ENCODE data around the gene TBX6.

The TBX6 gene

GRCh38 chr16:30085820-30086219 lies 5.9 kb downstream of the TBX6 start:
- no peak for DNase-seq

GRCh38 chr16:30085247-30085646 lies 6.5 kb downstream of the TBX6 start:
- no peak for DNase-seq

- no peak for DNase-seq
These were observed 6.9 kb downstream of the TBX6 start for GRCh38 chr16:30084816-30085159.

GRCh38 chr16:30084096-30084815 lies 7.5 kb downstream of the TBX6 start:
- no peak for DNase-seq

GRCh38 chr16:30083216-30084055 lies 8.3 kb downstream of the TBX6 start:
- DNase-seq, result no peak

GRCh38 chr16:30082545-30083090 lies 9.1 kb downstream of the TBX6 start:
- no peak for DNase-seq

- DNase-seq, result no peak
These were observed 12.2 kb downstream of the TBX6 start for GRCh38 chr16:30079480-30079879.

- no peak for DNase-seq
These were observed 13.0 kb downstream of the TBX6 start for GRCh38 chr16:30078744-30079143.

- DNase-seq, result no peak
These were observed 14.1 kb downstream of the TBX6 start for GRCh38 chr16:30077656-30078055.

- DNase-seq, result no peak
These were observed 15.4 kb downstream of the TBX6 start for GRCh38 chr16:30076276-30076791.

GRCh38 chr16:30075503-30076275 lies 16.0 kb downstream of the TBX6 start, which contains the start of gene PPP4C:
Gene PPP4C, plus strand, starts transcription at chr16:30075994. Its CDS starts 384 bp downstream, at chr16:30076378.
- DNase-seq, result peak; percentile 92

- no peak for DNase-seq
These were observed 21.2 kb downstream of the TBX6 start for GRCh38 chr16:30070490-30070889.

- no peak for DNase-seq
These were observed 21.9 kb downstream of the TBX6 start for GRCh38 chr16:30069611-30070462.

- peak; percentile 48 for DNase-seq
These were observed 22.7 kb downstream of the TBX6 start for GRCh38 chr16:30068750-30069610.

- no peak for DNase-seq
These were observed 23.4 kb downstream of the TBX6 start for GRCh38 chr16:30068333-30068732.

- no peak for DNase-seq
These were observed 24.2 kb downstream of the TBX6 start for GRCh38 chr16:30067584-30067916.

GRCh38 chr16:30066761-30067583 lies 24.8 kb downstream of the TBX6 start:
- DNase-seq, result no peak

GRCh38 chr16:30065943-30066760 lies 25.6 kb downstream of the TBX6 start:
- DNase-seq, result no peak

Measured in activated CD4-positive, alpha-beta T cell treated with anti-CD3 and anti-CD28 coated beads, Interleukin-10, Interleukin-2, amounts not matched to agents 100 ng/mL and 50 ng/mL, durations not matched to agents 16 hours and 8 hours (primary cell).